Cardiac muscle cell (in vitro differentiated cells and primary cell): ENCODE measurements around the gene SHISA6. TPM values are rescaled to one million over a fixed set of nuclear protein-coding genes. Genes with fewer than 3 reads are reported as not detected.

Source experiments
- DNase-seq, 2 donors: peaks; one replicate each; pipeline versions ENCODE4 v3.0.0 to v3.0.0-alpha.2; 2010 to 2017; ENCODE audit warnings: low read depth in 1 of 2, low spot score in 1 of 2
- H3K27ac ChIP-seq: fragments of 200-600 bp; sonication (generic); 2 replicates; pipeline ENCODE4 v1.5.1; 2016
- H3K27me3 ChIP-seq: fragments of 200-600 bp; sonication (generic); 2 replicates; pipeline ENCODE4 v1.6.0; 2016; ENCODE audit warnings: control low read depth
- H3K36me3 ChIP-seq: fragments of 200-600 bp; sonication (generic); 2 replicates; pipeline ENCODE4 v1.5.1; 2016; ENCODE audit warnings: control low read depth
- H3K4me1 ChIP-seq: fragments of 200-600 bp; sonication (generic); 2 replicates; pipeline ENCODE4 v1.8.1; 2017; ENCODE audit warnings: low read depth, mild to moderate bottlenecking, mixed run types
- H3K4me3 ChIP-seq: fragments of 200-600 bp; sonication (generic); 2 replicates; pipeline ENCODE4 v1.5.1; 2016; ENCODE audit warnings: mild to moderate bottlenecking
- H3K9me3 ChIP-seq: fragments of 200-600 bp; sonication (generic); 2 replicates; pipeline ENCODE4 v1.5.1; 2017; ENCODE audit warnings: low read depth, mild to moderate bottlenecking, control low read depth
- polyA plus RNA-seq: library from polyadenylated mRNA; unstranded; fragments of >200 nt; fragmentation: Nextera tagmentation; extraction: Ambion mirVana; gene quantifications from 2 replicates; pipeline ENCODE4 v1.2.1, GENCODE V29; 2016
- total RNA-seq: library from RNA; depleted of rRNA; stranded (reverse); fragments of >200 nt; gene quantifications from 2 replicates; pipeline ENCODE4 v1.2.3, GENCODE V29; 2016
- TF ChIP-seq, protein P1 (sequence below): IDR thresholded peaks from 2 replicates; pipeline ENCODE4 v1.5.1; 2012; ENCODE audit warnings: low read depth, mild to moderate bottlenecking, low read length

SHISA6 gene
- total and polyA plus RNA-seq, 2 experiments from 2014 or later, result 0.17 to 0.45 TPM

DNA sequence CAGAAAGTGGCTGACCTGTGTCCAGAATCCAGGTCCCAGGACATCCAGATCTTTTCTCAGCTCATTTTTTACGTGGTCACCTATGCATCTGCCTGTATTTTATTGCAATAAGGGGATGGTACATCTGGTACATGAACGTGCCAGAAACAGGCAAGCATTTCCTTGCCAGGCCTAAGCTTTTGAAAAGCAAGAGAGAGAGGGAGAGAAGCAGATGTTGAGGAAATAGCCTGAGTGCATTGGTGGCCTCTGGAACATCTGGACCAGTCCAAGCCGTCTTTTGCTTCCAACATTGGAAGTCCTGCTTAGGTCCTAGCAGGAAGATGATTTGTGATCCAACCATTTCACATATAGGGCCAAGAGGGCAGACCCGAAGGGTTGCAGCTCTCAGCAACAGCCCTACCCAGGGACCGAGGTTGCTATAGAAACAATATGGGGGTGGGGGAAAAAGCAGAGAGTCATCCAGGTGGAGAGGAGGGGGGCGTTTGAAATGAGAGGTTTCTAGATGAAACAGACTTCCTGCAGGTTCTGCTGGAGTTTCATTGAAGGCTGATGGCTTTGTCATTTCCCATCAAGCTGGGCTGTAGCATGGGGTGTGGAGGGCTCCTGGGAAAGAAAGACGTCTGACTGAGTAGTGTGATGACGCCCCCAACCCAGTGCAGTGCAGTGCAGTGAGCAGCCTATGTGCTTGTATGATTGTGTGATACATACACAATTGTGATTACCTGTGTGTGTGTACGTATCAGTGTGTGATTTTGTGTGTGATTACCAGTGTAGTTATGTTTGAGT is 61.6 kb downstream of the SHISA6 start:
- Histone ChIP-seq H3K27ac (no peak overlapping the region), H3K4me1 (no peaks in the 10 kb centered on the region)
- TF ChIP-seq, protein P1, sequence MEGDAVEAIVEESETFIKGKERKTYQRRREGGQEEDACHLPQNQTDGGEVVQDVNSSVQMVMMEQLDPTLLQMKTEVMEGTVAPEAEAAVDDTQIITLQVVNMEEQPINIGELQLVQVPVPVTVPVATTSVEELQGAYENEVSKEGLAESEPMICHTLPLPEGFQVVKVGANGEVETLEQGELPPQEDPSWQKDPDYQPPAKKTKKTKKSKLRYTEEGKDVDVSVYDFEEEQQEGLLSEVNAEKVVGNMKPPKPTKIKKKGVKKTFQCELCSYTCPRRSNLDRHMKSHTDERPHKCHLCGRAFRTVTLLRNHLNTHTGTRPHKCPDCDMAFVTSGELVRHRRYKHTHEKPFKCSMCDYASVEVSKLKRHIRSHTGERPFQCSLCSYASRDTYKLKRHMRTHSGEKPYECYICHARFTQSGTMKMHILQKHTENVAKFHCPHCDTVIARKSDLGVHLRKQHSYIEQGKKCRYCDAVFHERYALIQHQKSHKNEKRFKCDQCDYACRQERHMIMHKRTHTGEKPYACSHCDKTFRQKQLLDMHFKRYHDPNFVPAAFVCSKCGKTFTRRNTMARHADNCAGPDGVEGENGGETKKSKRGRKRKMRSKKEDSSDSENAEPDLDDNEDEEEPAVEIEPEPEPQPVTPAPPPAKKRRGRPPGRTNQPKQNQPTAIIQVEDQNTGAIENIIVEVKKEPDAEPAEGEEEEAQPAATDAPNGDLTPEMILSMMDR, result no peak

DNA sequence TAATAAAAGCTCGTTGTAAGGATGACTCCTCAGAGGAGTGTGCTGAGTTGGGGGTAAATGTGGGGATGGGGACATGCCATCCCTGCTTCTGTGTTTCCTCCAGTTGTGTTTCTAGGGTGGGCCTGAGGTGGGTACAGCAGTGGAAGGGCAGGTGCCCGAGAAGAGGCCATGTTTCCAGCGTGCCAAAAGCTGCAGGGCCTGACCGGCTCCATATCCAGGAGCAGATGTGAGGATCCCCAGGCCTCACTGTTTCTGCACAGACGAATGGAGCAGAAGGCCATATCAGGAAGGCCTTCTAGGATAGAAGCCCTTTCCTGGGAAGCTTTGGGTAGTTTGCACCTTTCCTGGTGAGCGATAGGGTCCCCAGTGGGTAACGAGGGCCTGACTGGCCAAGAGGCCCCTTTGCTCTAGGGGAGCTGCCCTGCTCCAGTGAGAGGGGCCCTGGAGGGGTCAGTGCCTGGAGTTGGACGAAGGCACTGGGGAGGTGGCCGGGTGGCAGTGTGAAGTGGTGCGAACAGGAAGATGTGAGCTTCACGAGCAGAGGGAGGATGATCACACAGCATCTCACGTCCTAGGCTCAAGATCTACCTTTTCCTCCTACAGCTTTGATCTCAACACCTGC is 62.9 kb downstream of the SHISA6 start:
- Histone ChIP-seq H3K9me3 (no peaks in the 10 kb centered on the region), H3K27me3 (no peaks in the 10 kb centered on the region), H3K36me3 (no peaks in the 10 kb centered on the region), H3K27ac (no peak overlapping the region), H3K4me3 (no peak overlapping the region), H3K4me1 (no peaks in the 10 kb centered on the region)
- TF ChIP-seq, protein P1, result no peak
- no peak for DNase-seq

More for the DNA sequence above, 61.6 kb downstream of the SHISA6 start:
- no peak for DNase-seq
- Histone ChIP-seq H3K9me3 (no peaks in the 10 kb centered on the region), H3K27me3 (no peaks in the 10 kb centered on the region), H3K36me3 (no peaks in the 10 kb centered on the region), H3K4me3 (no peak overlapping the region)

DNA sequence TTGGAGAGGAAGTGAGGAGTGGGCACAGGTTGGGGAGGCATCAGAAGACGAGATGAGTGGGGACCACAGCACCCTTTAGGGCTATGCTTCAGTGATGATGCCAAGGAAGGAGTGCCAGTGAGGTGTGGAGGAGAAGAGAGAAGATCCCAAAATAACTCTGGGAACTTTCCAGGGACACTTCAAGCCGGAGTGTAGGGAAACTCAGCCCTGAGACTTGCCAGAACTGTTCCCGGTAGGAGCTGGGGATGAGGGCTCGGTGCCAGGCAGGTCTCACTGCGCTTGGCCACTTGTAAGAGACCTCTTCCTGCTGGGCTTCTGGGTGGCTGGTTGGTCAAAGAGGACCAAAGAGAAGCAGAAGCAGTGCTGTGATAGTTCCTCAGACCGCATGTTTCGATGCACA is 63.6 kb downstream of the SHISA6 start:
- DNase-seq, result no peak
- TF ChIP-seq, protein P1, result no peak
- H3K27me3 ChIP-seq, result no peaks in the 10 kb centered on the region
- no peaks in the 10 kb centered on the region for H3K4me1 ChIP-seq
- no peak overlapping the region for H3K4me3 ChIP-seq
- no peaks in the 10 kb centered on the region for H3K9me3 ChIP-seq
- no peak overlapping the region for H3K27ac ChIP-seq
- no peaks in the 10 kb centered on the region for H3K36me3 ChIP-seq

DNA sequence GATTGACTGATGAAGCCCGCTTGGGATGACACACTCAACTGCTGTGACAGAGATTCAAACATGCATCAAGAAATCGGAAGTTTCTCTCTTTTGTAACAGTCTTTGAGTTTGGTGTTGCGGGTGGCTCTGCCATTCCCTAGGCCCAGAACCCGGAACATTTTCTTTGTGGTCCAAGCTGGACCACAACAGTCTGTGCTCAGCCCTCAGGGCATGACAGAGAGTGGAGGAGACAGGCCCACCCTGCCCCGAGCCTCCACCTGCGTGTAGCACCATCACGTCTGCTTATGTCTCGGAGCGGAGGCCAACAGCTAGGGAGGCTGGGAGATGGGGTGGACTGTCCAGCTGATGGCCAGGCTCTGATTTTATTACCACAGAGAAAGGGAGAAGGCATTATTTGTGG is 64.5 kb downstream of the SHISA6 start:
- Histone ChIP-seq H3K27me3 (no peaks in the 10 kb centered on the region), H3K9me3 (no peaks in the 10 kb centered on the region), H3K4me3 (no peak overlapping the region), H3K27ac (no peak overlapping the region), H3K36me3 (no peaks in the 10 kb centered on the region), H3K4me1 (no peaks in the 10 kb centered on the region)
- TF ChIP-seq, protein P1, result no peak
- no peak for DNase-seq

DNA sequence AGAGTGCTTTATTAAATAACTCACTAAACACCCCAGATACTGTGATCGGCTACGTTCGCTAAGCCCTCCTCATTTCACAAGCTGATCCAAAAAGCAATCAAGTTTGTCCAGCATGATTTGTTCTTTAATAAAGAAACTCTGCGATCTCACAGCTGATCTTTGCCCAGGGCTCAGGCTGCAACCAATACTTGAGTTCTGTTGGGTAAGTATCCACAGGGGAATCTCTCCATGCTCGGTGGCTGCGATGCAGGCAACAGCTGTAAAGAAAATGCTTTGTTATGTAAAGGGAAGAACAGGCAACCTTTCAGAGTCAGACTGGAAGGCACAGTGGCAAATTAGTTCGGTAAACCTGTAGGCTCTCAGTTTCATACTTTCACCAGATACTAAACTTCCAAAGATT is 67.5 kb downstream of the SHISA6 start:
- TF ChIP-seq, protein P1, result no peak

More for the DNA sequence above, 67.5 kb downstream of the SHISA6 start:
- H3K4me3 ChIP-seq, result no peak overlapping the region
- H3K4me1 ChIP-seq, result no peaks in the 10 kb centered on the region
- H3K36me3 ChIP-seq, result no peaks in the 10 kb centered on the region
- no peaks in the 10 kb centered on the region for H3K27me3 ChIP-seq
- DNase-seq, result no peak
- no peaks in the 10 kb centered on the region for H3K9me3 ChIP-seq
- no peak overlapping the region for H3K27ac ChIP-seq
